MM.1S (cell line): ENCODE results near the gene AGPAT2.

ENCODE experiments used
- DNase-seq: peaks from one replicate; pipeline ENCODE4 v3.0.0-alpha.2; 2015
- H2AFZ ChIP-seq: fragments of 300-600 bp; sonication (generic); 2 replicates; pipeline ENCODE4 v1.6.0; 2016; ENCODE audit warnings: antibody characterized with exemption, low read length
- H3F3A ChIP-seq: fragments of 300-600 bp; sonication (generic); 2 replicates; pipeline ENCODE4 v1.6.1; 2016; ENCODE audit warnings: mild to moderate bottlenecking, antibody characterized with exemption, low read length, moderate library complexity, mixed read lengths; ENCODE audit not compliant: insufficient read depth
- H3K27ac ChIP-seq: fragments of 300-600 bp; sonication (generic); 2 replicates; pipeline ENCODE4 v1.5.1; 2016; ENCODE audit warnings: mild to moderate bottlenecking, low read length
- H3K27me3 ChIP-seq: fragments of 300-600 bp; sonication (generic); replicated peaks from 2 replicates; pipeline ENCODE4 v1.6.0; 2016; ENCODE audit warnings: low read length; ENCODE audit not compliant: insufficient read depth
- H3K36me3 ChIP-seq: fragments of 300-600 bp; sonication (generic); replicated peaks from 2 replicates; pipeline ENCODE4 v1.6.1; 2016; ENCODE audit warnings: mild to moderate bottlenecking, low read length, mixed read lengths; ENCODE audit not compliant: insufficient read depth
- H3K4me1 ChIP-seq: fragments of 300-600 bp; sonication (generic); 2 replicates; pipeline ENCODE4 v1.6.1; 2016; ENCODE audit warnings: low read length, mixed read lengths
- H3K4me2 ChIP-seq: fragments of 300-600 bp; sonication (generic); 2 replicates; pipeline ENCODE4 v1.6.0; 2016; ENCODE audit warnings: low read depth, low read length
- H3K4me3 ChIP-seq: fragments of 300-600 bp; sonication (generic); 2 replicates; pipeline ENCODE4 v1.5.1; 2016; ENCODE audit warnings: low read length, mixed read lengths
- H3K79me2 ChIP-seq: fragments of 300-600 bp; sonication (generic); 2 replicates; pipeline ENCODE4 v1.6.1; 2016; ENCODE audit warnings: mixed run types, low read length, mixed read lengths
- H3K9ac ChIP-seq: fragments of 300-600 bp; sonication (generic); 2 replicates; pipeline ENCODE4 v1.6.1; 2016; ENCODE audit warnings: low read length, mixed read lengths
- H3K9me2 ChIP-seq: fragments of 300-600 bp; sonication (generic); replicated peaks from 2 replicates; pipeline ENCODE4 v1.6.1; 2016; ENCODE audit warnings: mild to moderate bottlenecking, low read length, mixed read lengths; ENCODE audit not compliant: insufficient read depth
- H3K9me3 ChIP-seq: fragments of 300-600 bp; sonication (generic); replicated peaks from 2 replicates; pipeline ENCODE4 v1.6.1; 2016; ENCODE audit warnings: mild to moderate bottlenecking, low read length, mixed read lengths; ENCODE audit not compliant: insufficient read depth
- H4K20me1 ChIP-seq: fragments of 300-600 bp; sonication (generic); 2 replicates; pipeline ENCODE4 v1.6.1; 2016; ENCODE audit warnings: mild to moderate bottlenecking, low read length, moderate library complexity, mixed read lengths; ENCODE audit not compliant: insufficient read depth
- EZH2 ChIP-seq: fragments of 300-600 bp; sonication (generic); optimal IDR thresholded peaks from 2 replicates; pipeline ENCODE3; 2017; ENCODE audit warnings: low read depth, mild to moderate bottlenecking, antibody characterized with exemption, low read length, mixed read lengths
- EZH2phosphoT487 ChIP-seq: fragments of 300-600 bp; sonication (generic); IDR thresholded peaks from 2 replicates; pipeline ENCODE4 v1.6.1; 2018; ENCODE audit warnings: antibody characterized with exemption, low read length
- TF ChIP-seq, protein P1 (sequence below): fragments of 300-600 bp; sonication (generic); IDR thresholded peaks from 2 replicates; pipeline ENCODE4 v1.5.1; 2016; ENCODE audit warnings: antibody characterized with exemption, low read length, mixed read lengths

AGPAT2 gene

DNA sequence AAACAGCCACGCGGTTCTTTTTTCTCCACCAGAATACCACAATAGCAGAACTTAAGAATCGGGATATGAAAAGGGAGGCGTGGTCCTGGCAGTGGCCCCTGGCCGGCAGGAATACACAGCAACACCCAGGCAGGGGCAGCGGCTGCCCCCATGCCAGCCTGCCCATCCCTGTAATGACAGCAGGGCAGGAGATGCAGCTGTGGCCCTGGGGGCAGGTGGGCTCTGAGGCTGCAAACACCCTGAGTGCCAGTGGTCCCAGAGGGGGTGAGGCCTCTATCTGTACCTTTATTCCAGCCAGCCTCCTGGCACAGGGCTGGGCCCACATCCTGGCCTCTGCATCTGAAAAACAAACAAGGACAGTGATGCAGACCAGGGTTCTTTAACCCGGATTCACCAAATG, 37.5 kb upstream of the AGPAT2 start:
- H3K79me2 ChIP-seq, result peaks cover 28% of the 10 kb centered on the region
- no peak overlapping the region for H3K9ac ChIP-seq
- H3K9me2 ChIP-seq, result no peaks in the 10 kb centered on the region
- no peak overlapping the region for H3K27ac ChIP-seq
- peaks cover 6% of the 10 kb centered on the region; the same call in 1 of the 2 replicates for H3K27me3 ChIP-seq
- DNase-seq, result no peak
- H2AFZ ChIP-seq, result no peak overlapping the region
- H3K36me3 ChIP-seq, result peaks cover 12% of the 10 kb centered on the region
- H3K4me2 ChIP-seq, result no peak overlapping the region
- H3K4me3 ChIP-seq, result no peak overlapping the region
- H3F3A ChIP-seq, result peaks cover 38% of the 10 kb centered on the region
- H4K20me1 ChIP-seq, result peaks cover 43% of the 10 kb centered on the region
- no peaks in the 10 kb centered on the region for H3K9me3 ChIP-seq
- TF ChIP-seq EZH2 (no peak), EZH2phosphoT487 (no peak)
- TF ChIP-seq, protein P1, sequence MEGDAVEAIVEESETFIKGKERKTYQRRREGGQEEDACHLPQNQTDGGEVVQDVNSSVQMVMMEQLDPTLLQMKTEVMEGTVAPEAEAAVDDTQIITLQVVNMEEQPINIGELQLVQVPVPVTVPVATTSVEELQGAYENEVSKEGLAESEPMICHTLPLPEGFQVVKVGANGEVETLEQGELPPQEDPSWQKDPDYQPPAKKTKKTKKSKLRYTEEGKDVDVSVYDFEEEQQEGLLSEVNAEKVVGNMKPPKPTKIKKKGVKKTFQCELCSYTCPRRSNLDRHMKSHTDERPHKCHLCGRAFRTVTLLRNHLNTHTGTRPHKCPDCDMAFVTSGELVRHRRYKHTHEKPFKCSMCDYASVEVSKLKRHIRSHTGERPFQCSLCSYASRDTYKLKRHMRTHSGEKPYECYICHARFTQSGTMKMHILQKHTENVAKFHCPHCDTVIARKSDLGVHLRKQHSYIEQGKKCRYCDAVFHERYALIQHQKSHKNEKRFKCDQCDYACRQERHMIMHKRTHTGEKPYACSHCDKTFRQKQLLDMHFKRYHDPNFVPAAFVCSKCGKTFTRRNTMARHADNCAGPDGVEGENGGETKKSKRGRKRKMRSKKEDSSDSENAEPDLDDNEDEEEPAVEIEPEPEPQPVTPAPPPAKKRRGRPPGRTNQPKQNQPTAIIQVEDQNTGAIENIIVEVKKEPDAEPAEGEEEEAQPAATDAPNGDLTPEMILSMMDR, result no peak
- H3K4me1 ChIP-seq, result peaks cover 17% of the 10 kb centered on the region

- Histone ChIP-seq H2AFZ (no peak overlapping the region), H3K4me1 (peaks cover 16% of the 10 kb centered on the region), H3K9me2 (no peaks in the 10 kb centered on the region), H3K4me3 (no peak overlapping the region), H3K27me3 (peaks cover 5% of the 10 kb centered on the region; the same call in 1 of the 2 replicates), H3K4me2 (no peak overlapping the region), H3K36me3 (peaks cover 12% of the 10 kb centered on the region), H3K27ac (no peak overlapping the region), H3K9ac (no peak overlapping the region), H4K20me1 (peaks cover 43% of the 10 kb centered on the region), H3K9me3 (no peaks in the 10 kb centered on the region), H3K79me2 (peaks cover 28% of the 10 kb centered on the region), H3F3A (peaks cover 38% of the 10 kb centered on the region)
- no peak for DNase-seq
- TF ChIP-seq EZH2 (no peak), EZH2phosphoT487 (no peak)
- TF ChIP-seq, protein P1, result no peak
Observed at GRCh38 chr9:136723989-136724388, 36.7 kb upstream of the AGPAT2 start.

GRCh38 chr9:136723362-136723976, 36.2 kb upstream of the AGPAT2 start:
- H3F3A ChIP-seq, result peaks cover 36% of the 10 kb centered on the region
- H3K79me2 ChIP-seq, result peaks cover 28% of the 10 kb centered on the region
- no peak overlapping the region for H3K4me3 ChIP-seq
- peaks cover 12% of the 10 kb centered on the region for H3K36me3 ChIP-seq
- H3K9me2 ChIP-seq, result no peaks in the 10 kb centered on the region
- no peak overlapping the region for H3K27ac ChIP-seq
- DNase-seq, result no peak
- peaks cover 43% of the 10 kb centered on the region for H4K20me1 ChIP-seq
- TF ChIP-seq EZH2 (no peak), EZH2phosphoT487 (no peak)
- TF ChIP-seq, protein P1, result no peak
- no peaks in the 10 kb centered on the region for H3K9me3 ChIP-seq
- 0 out of 2 replicates have a peak, but pooled peaks cover 4% of the 10 kb centered on the region for H3K27me3 ChIP-seq
- H2AFZ ChIP-seq, result no peak overlapping the region
- no peak overlapping the region for H3K4me2 ChIP-seq
- H3K4me1 ChIP-seq, result peaks cover 12% of the 10 kb centered on the region
- H3K9ac ChIP-seq, result no peak overlapping the region
